GM12872 (cell line): ENCODE measurements around the gene APOBEC4.

Experiments
- TF ChIP-seq, protein P1 (sequence below): IDR thresholded peaks from 3 replicates; pipeline ENCODE4 v1.5.1; 2011; ENCODE audit warnings: low read depth, mild to moderate bottlenecking, low read length, moderate library complexity; ENCODE audit not compliant: insufficient read depth

The APOBEC4 gene

DNA sequence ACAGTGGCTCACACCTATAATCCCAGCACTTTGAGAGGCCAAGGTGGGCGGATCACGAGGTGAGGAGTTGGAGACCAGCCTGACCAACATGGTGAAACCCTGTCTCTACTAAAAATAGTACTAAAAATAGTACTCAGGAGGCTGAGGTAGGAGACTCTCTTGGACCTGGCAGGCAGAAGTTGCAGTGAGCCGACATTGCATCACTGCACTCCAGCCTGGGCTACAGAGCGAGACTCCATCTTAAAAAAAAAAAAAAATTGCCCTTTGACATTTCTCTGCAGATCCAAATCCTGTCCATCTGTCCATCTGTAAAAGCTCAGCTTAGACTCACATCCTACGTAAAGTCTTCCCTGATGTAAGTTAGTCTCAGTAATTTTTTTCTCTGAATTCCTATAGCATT is 56.6 kb downstream of the APOBEC4 start:
- TF ChIP-seq, protein P1, sequence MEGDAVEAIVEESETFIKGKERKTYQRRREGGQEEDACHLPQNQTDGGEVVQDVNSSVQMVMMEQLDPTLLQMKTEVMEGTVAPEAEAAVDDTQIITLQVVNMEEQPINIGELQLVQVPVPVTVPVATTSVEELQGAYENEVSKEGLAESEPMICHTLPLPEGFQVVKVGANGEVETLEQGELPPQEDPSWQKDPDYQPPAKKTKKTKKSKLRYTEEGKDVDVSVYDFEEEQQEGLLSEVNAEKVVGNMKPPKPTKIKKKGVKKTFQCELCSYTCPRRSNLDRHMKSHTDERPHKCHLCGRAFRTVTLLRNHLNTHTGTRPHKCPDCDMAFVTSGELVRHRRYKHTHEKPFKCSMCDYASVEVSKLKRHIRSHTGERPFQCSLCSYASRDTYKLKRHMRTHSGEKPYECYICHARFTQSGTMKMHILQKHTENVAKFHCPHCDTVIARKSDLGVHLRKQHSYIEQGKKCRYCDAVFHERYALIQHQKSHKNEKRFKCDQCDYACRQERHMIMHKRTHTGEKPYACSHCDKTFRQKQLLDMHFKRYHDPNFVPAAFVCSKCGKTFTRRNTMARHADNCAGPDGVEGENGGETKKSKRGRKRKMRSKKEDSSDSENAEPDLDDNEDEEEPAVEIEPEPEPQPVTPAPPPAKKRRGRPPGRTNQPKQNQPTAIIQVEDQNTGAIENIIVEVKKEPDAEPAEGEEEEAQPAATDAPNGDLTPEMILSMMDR = no peak
